HepG2 (cell line): ENCODE results near the gene EMC8. TPM values are rescaled to one million over a fixed set of nuclear protein-coding genes. Genes with fewer than 3 reads are reported as not detected.

Source experiments
- ARNT2 ChIP-seq: sonication (generic); formaldehyde crosslinking; IDR thresholded peaks from 2 replicates; pipeline ENCODE4 v1.8.0; 2022; ENCODE audit warnings: mild to moderate bottlenecking, low read depth, missing genetic modification reagents, moderate library complexity
- CERS6 ChIP-seq: sonication (generic); formaldehyde crosslinking; IDR thresholded peaks from 2 replicates; pipeline ENCODE4 v1.5.0; 2020; ENCODE audit warnings: missing genetic modification reagents
- CSRNP1 ChIP-seq: sonication (generic); formaldehyde crosslinking; IDR thresholded peaks from 2 replicates; pipeline ENCODE4 v1.8.1; 2023; ENCODE audit warnings: mild to moderate bottlenecking, missing genetic modification reagents
- HHEX ChIP-seq: IDR thresholded peaks from 2 replicates; pipeline ENCODE4 v1.6.1; 2016; ENCODE audit warnings: control low read depth
- JUN ChIP-seq: sonication (generic); formaldehyde crosslinking; IDR thresholded peaks from 2 replicates; pipeline ENCODE4 v1.4.0; 2020; ENCODE audit warnings: mild to moderate bottlenecking, missing genetic modification reagents
- RAD51 ChIP-seq: fragments of 450-650 bp; IDR thresholded peaks from 2 replicates; pipeline ENCODE4 v1.6.1; 2016; ENCODE audit warnings: borderline replicate concordance
- REPIN1 ChIP-seq: sonication (generic); formaldehyde crosslinking; IDR thresholded peaks from 2 replicates; pipeline ENCODE4 v1.8.0; 2022; ENCODE audit warnings: missing genetic modification reagents, low read depth, mild to moderate bottlenecking, borderline replicate concordance
- TGIF2 ChIP-seq: IDR thresholded peaks from 2 replicates; pipeline ENCODE4 v1.6.1; 2016; ENCODE audit warnings: control low read depth, missing compliant biosample characterization
- ZFP36 ChIP-seq: fragments of 150-350 bp; IDR thresholded peaks from 2 replicates; pipeline ENCODE4 v1.6.1; 2018; ENCODE audit warnings: borderline replicate concordance, low read length, low read depth; ENCODE audit not compliant: partially characterized antibody
- ZIK1 ChIP-seq: sonication (generic); formaldehyde crosslinking; IDR thresholded peaks from 2 replicates; pipeline ENCODE4 v1.5.0; 2020; ENCODE audit warnings: mild to moderate bottlenecking, low read depth, missing genetic modification reagents, borderline replicate concordance
- ZNF101 ChIP-seq: sonication (generic); formaldehyde crosslinking; IDR thresholded peaks from 2 replicates; pipeline ENCODE4 v1.4.0; 2020; ENCODE audit warnings: mild to moderate bottlenecking, low read depth, missing genetic modification reagents, borderline replicate concordance
- ZNF180 ChIP-seq: sonication (generic); formaldehyde crosslinking; IDR thresholded peaks from 2 replicates; pipeline ENCODE4 v1.4.0; 2020; ENCODE audit warnings: low read depth, missing genetic modification reagents, borderline replicate concordance
- ZNF674 ChIP-seq: sonication (generic); formaldehyde crosslinking; IDR thresholded peaks from 2 replicates; pipeline ENCODE4 v1.5.0; 2020; ENCODE audit warnings: low read depth, mild to moderate bottlenecking, missing genetic modification reagents
- ZNF713 ChIP-seq: sonication (generic); formaldehyde crosslinking; IDR thresholded peaks from 2 replicates; pipeline ENCODE4 v1.4.0; 2020; ENCODE audit warnings: mild to moderate bottlenecking, missing genetic modification reagents
- ZNF720 ChIP-seq: sonication (generic); formaldehyde crosslinking; IDR thresholded peaks from 2 replicates; pipeline ENCODE4 v1.4.0; 2020; ENCODE audit warnings: missing genetic modification reagents
- ZNF850 ChIP-seq: sonication (generic); formaldehyde crosslinking; conservative IDR thresholded peaks from 2 replicates; pipeline ENCODE4 v1.9.0; 2021; ENCODE audit warnings: mild to moderate bottlenecking, missing genetic modification reagents
- ZNF883 ChIP-seq: sonication (generic); formaldehyde crosslinking; IDR thresholded peaks from 2 replicates; pipeline ENCODE4 v1.5.1; 2020; ENCODE audit warnings: mild to moderate bottlenecking, missing genetic modification reagents; ENCODE audit errors: not compliant biosample characterization
- polyA plus RNA-seq, 8 experiments: library from polyadenylated mRNA; depleted of rRNA in 3 of 8; stranded (reverse) in 7 of 8; unstranded in 1 of 8; fragments of >200 nt; fragmentation: Illumina TruSeq in 4 of 8; extraction: Trizol in 4 of 8; gene quantifications; 2 replicates each; pipeline versions ENCODE4 v1.2.1 to v1.2.3, GENCODE V29; 2011 to 2016; ENCODE audit warnings: low read depth in 4 of 8, missing spikeins in 1 of 8, mixed read lengths in 1 of 8; ENCODE audit not compliant: insufficient read depth in 1 of 8
- total RNA-seq, 5 experiments: library from RNA; depleted of rRNA; stranded (reverse); fragments of >200 nt; fragmentation: Illumina TruSeq; extraction: Trizol; gene quantifications; 2 replicates each; pipeline ENCODE4 v1.2.3, GENCODE V29; 2016; ENCODE audit warnings: low read depth in 1 of 5
- TF ChIP-seq, protein P1 (sequence below): sonication (generic); formaldehyde crosslinking; IDR thresholded peaks from 2 replicates; pipeline ENCODE4 v1.4.0; 2020; ENCODE audit warnings: mild to moderate bottlenecking, missing genetic modification reagents
- TF ChIP-seq, protein P2 (sequence below): sonication (generic); formaldehyde crosslinking; IDR thresholded peaks from 2 replicates; pipeline ENCODE4 v1.4.0; 2020; ENCODE audit warnings: missing genetic modification reagents, low read depth, mild to moderate bottlenecking, borderline replicate concordance
- TF ChIP-seq, protein P3 (sequence below): sonication (generic); formaldehyde crosslinking; IDR thresholded peaks from 2 replicates; pipeline ENCODE4; 2020; ENCODE audit warnings: missing genetic modification reagents, mild to moderate bottlenecking, borderline replicate concordance
- TF ChIP-seq, protein P4 (sequence below): IDR thresholded peaks from 2 replicates; pipeline ENCODE4 v1.6.1; 2016; ENCODE audit warnings: control low read depth

Gene EMC8
- total and polyA plus RNA-seq, 2 of the 13 experiments (the other 11 are each of a cell fraction or from before 2014, with no cell fraction given): 55.0 to 76.0 TPM

- TF ChIP-seq ZNF101 (no peak), ZIK1 (CRISPR knock-in tag) (no peak), ZNF850 (CRISPR knock-in tag) (no peak), JUN (no peak), CERS6 (CRISPR knock-in tag) (no peak), REPIN1 (peak; percentile 89; the same call in 1 of the 2 replicates), ARNT2 (CRISPR knock-in tag) (no peak; the same call in 1 of the 2 replicates), RAD51 (no peak), ZNF674 (CRISPR knock-in tag) (no peak), CSRNP1 (no peak), ZNF720 (no peak), ZNF713 (CRISPR knock-in tag) (no peak), ZNF883 (no peak), HHEX (CRISPR knock-in tag) (no peak), ZNF180 (no peak), TGIF2 (no peak), ZFP36 (no peak)
- TF ChIP-seq, protein P1, sequence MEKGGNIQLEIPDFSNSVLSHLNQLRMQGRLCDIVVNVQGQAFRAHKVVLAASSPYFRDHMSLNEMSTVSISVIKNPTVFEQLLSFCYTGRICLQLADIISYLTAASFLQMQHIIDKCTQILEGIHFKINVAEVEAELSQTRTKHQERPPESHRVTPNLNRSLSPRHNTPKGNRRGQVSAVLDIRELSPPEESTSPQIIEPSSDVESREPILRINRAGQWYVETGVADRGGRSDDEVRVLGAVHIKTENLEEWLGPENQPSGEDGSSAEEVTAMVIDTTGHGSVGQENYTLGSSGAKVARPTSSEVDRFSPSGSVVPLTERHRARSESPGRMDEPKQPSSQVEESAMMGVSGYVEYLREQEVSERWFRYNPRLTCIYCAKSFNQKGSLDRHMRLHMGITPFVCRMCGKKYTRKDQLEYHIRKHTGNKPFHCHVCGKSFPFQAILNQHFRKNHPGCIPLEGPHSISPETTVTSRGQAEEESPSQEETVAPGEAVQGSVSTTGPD: 0 out of 2 replicates have a peak, but pooled peaks have one; percentile 61
- TF ChIP-seq, protein P2, sequence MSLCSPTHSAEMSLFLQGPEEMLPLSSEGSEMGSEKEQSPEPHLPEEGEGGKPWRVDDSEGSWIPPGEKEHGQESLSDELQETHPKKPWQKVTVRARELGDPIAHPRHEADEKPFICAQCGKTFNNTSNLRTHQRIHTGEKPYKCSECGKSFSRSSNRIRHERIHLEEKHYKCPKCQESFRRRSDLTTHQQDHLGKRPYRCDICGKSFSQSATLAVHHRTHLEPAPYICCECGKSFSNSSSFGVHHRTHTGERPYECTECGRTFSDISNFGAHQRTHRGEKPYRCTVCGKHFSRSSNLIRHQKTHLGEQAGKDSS (CRISPR knock-in tag): no peak
- TF ChIP-seq, protein P3, sequence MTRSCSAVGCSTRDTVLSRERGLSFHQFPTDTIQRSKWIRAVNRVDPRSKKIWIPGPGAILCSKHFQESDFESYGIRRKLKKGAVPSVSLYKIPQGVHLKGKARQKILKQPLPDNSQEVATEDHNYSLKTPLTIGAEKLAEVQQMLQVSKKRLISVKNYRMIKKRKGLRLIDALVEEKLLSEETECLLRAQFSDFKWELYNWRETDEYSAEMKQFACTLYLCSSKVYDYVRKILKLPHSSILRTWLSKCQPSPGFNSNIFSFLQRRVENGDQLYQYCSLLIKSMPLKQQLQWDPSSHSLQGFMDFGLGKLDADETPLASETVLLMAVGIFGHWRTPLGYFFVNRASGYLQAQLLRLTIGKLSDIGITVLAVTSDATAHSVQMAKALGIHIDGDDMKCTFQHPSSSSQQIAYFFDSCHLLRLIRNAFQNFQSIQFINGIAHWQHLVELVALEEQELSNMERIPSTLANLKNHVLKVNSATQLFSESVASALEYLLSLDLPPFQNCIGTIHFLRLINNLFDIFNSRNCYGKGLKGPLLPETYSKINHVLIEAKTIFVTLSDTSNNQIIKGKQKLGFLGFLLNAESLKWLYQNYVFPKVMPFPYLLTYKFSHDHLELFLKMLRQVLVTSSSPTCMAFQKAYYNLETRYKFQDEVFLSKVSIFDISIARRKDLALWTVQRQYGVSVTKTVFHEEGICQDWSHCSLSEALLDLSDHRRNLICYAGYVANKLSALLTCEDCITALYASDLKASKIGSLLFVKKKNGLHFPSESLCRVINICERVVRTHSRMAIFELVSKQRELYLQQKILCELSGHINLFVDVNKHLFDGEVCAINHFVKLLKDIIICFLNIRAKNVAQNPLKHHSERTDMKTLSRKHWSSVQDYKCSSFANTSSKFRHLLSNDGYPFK (CRISPR knock-in tag): no peak; the same call in 1 of the 2 replicates
- TF ChIP-seq, protein P4, sequence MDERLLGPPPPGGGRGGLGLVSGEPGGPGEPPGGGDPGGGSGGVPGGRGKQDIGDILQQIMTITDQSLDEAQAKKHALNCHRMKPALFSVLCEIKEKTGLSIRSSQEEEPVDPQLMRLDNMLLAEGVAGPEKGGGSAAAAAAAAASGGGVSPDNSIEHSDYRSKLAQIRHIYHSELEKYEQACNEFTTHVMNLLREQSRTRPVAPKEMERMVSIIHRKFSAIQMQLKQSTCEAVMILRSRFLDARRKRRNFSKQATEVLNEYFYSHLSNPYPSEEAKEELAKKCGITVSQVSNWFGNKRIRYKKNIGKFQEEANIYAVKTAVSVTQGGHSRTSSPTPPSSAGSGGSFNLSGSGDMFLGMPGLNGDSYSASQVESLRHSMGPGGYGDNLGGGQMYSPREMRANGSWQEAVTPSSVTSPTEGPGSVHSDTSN (CRISPR knock-in tag): no peak
These were observed 45.4 kb upstream of the EMC8 start (continued) for GRCh38 chr16:85844786-85845185.
